ENCODE data around the gene NEUROG2.
A peak's percentile ranks its signal among the peaks of the same experiment; 100 is the strongest.

Gene NEUROG2

DNA sequence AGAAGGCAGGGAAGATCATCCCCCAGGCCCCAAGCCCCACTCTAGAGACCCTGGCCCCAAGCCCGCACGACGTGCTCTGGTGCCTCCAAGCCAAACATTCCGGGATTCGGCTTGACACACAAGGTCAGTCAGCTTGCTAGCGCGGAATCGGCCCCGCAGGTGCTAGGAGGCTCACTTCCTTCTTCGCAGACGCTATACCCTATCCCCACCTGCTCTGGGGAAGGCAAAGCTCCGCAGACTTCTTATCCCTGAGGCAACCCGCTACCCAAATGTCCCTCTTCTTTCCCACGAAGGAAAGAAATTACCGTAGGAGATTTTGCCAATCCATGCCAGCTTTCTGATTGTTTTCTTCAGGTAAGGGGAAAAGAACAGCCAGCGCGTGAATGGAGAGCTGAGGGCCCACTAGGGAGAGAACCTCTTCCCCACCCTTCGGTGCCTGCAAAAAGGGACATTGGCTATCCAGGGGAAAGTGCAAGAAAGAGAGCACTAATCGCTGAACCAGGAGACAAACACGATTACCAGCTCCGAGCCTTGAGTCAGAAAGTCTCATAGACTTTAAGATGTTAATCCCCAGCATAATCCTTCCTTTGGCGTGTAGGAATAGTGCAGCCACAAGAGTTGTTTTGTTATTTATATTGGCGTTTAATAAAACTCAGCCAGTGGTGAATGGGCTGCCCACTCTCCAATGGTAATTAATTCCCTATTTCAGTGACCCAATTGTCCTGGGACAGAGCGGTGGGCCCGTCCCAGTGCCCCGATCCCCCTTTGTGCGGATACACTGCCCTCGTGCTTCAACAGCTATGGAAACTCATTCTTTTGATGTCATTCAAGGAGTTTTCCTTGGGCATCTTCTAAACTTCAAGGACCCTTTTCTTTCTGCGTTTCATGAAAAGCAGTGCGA is 5.4 kb upstream of the NEUROG2 start:
- peak; percentile 51 for DNase-seq (ENCODE audit: low spot score)

DNA sequence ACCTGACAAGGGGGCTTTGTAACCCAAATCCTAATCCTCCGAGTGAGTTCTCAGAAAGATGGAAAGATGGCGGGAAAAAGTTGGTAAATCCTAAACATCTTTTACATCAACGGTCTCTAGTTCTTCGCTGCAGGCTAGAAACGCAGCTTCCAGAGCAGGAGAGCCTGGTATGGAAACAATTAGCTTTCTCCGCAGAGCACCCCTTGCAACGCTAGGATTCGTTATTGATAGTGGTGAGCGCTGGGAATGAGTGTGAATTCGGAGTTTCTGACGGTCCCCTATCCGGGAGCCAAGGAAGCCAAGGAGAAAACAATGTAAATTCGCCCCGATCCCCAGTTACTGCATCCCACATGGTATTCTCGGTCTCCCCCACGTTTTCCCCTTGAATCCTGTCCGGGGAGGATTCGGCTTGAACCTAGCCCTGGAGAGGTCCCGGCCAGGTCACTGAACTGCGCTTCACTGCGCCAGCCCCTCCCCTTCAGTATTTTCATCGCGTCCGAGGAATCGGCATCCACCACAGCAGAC is 4.7 kb upstream of the NEUROG2 start:
- DNase-seq (ENCODE audit: low spot score), result no peak

DNA sequence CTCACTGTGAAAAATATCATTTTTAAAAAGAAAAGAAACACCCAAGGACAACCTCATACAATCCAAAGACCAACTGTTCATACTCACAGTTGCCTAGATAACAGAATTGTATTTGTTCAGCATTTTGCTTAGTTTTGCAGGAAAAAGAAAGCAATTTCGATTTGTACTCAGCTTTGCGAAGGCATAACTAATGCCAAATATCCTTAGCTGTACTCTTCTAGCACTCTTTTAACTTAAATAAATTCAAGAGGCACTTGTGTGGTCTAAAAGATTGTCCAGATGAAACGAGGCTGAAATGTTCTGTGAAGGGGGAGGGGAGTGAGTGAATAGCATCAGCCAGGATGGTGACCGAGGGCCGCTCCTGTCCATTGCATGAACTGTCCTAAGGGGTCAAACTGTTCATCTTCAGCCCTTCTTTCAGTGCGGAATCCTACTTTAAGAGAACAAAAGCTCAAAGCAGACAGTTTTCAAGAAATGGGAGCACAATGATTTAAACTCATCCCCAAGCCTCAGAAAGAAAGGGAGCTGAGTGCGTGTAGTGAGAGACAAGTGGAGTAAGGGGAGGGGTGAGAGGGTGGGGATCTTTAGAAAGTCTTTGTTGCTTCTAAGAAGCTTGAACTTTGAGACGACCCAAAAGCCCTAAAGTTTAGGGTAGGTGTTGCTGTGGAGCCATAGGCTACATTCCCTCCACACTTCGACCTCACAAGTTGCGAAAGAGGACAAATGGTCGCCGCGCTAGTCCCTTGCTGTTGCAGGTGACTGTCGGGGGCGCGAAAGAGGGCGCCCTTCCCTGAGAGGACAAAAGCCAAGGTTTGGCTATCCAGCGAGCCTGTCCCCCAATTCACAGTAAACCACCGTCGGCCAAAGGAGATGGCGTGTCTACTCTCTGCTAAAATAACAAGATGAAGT is 4.0 kb upstream of the NEUROG2 start:
- DNase-seq (ENCODE audit: low spot score), result no peak

DNA sequence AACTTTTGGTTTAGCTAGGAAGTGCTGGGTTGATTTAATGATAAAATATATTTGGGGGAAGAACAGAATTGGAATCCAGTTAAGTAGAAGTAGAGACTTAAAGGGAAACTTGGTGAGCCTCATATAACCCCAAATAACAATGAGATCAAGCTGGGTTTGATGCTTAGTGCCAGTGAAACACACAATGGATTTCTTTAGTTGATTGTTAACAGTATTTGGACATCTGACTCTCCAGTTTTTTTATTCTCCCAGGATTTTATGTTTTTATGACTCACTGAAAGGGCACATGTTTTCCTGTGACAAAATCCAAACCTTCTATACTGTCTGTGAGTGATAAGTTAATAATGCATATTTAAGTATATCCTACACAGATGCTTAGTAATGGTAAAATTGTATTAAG is 2.7 kb upstream of the NEUROG2 start:
- no peak for DNase-seq (ENCODE audit: low spot score)

DNA sequence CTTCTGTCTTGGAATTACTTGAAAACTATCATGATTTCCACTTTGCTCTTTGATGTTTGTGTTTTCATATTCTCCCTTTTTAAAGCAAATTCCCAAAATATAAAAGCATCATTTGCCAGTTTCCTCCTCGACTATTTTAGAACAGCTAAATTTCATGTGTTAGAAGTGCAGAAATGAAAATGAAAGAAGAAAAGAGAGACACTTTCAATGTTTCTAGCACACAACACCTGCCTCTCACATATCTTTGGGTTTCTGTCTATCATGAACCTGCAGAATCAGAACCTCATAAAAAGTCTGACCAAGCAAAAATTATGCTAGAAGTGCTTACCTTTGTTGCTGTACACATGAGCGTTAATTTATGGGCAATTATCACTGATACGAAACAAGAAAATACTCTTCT is 1.9 kb upstream of the NEUROG2 start:
- DNase-seq (ENCODE audit: low spot score), result no peak

DNA sequence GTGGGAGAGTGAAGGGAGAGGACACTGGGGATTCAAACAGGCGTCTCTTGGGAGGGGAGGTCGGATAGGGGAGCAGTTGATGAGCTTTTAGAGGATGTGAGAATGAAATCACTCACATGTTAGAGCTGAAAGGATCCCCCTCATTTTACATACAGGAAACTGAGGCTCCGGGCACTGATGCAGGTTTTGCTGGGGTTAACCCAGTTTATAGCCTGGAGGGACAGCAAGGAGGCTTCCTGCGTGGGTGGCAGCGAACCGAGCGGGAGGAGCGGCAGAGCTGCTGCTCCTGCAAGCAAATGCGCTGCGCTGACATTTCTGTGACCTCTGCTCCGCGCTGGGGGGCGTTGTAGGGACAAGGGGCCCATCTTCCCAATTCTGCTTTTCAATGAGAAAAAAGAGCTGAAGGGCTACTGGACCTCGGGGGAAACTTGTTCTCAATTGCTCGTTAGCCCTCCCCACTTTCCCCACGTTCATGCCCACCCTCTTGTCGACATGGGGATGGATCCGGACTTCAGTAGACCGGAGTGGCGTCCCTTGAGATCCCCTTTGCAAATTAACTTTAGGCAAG is 1.2 kb upstream of the NEUROG2 start:
- DNase-seq (ENCODE audit: low spot score), result no peak

DNA sequence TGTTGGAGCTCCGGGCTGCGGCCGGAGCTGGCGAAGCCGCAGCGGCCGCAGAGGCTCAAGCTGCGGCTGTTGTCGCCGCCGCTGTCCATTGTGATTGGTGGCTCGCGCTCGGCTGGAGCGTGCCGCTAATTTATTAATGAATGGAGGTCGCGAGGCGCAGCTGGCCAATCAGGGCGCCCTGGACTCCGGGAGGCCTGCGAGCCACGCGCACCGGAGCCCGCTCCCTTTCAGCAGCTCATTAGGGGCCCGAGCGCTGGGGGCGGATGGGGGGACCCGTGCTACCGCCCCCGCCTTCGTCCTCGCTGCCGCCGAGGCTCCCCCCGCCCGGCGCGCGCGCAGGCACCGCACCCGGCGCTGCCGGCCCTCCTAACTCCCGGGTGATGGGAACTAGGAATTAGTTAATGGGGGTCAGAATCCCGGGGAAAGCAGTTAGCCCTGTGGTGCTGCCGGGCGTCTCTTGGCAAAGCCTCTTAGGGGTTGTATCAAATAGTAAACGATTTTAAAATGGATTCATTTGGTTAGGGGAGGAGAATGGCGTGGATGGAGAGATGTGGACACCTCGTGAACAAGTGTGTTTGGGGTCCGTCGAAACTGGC is 589 bp upstream of the NEUROG2 start:
- peak; percentile 79 for DNase-seq (ENCODE audit: low spot score)

DNA sequence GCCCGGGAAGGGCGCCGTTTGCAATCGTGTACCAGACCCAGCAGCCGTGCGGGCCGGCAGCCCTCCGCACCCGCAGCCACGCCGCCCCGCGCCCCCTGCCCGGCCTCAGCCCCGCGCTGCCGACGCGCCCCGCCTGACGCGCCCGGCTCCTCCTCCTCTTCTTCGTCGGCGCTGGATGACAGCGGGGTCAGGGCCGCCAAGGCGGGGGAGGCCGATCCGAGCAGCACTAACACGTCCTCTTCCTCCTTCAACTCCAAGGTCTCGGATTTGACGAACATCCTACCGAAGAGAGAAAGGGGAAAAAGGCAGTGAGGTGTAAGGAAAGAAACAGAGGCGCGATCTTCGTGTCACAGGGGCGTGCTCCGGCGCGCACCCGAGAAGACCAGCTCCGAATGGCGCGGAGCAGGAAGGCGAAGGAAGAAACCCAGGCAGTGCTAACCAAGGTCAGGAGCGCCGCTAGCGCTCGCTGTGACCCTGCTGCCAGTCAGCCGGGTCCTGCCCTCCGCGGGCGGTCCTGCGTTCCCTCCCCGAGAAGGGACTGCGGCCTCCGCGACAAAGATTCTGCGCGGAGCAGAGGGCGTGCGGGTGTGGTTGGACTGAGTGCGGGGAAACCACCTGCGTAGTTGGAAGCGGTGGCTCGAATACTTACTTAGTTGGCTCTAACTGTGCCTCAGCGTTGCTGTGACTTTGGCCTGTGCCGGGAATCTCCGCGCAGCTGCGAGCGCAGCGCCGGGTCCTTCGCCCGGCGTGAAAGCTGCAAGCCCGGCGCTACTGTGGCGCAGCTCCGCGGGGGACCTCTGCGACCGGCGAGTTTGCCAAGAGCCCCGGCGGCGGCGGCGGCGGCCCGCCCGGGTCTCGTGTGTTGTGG is 548 bp downstream of the NEUROG2 start:
- peak; percentile 71 for DNase-seq (ENCODE audit: low spot score)

DNA sequence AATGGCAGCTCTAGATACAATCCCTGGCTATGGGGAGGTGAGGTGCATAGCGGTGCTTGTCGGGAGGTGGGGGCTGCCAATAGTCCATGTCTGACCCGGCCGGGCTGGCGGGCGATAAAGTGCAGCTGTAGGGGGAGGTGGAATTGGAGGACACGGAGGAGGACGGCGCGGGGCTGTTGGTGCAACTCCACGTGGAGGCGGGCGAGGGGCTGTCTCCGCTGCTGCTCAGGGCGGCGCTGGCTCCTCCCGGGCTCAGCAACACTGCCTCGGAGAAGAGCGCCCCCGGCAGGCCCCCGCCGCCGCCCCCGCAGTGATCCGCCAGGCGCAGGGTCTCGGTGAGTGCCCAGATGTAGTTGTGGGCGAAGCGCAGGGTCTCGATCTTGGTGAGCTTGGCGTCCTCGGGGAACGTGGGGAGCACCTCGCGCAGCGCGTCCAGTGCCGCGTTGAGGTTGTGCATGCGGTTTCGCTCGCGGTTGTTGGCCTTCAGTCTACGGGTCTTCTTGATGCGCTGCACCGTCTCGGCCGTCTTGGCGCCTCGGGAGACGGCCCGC is 1.3 kb downstream of the NEUROG2 start:
- peak; percentile 60 for DNase-seq (ENCODE audit: low spot score)

DNA sequence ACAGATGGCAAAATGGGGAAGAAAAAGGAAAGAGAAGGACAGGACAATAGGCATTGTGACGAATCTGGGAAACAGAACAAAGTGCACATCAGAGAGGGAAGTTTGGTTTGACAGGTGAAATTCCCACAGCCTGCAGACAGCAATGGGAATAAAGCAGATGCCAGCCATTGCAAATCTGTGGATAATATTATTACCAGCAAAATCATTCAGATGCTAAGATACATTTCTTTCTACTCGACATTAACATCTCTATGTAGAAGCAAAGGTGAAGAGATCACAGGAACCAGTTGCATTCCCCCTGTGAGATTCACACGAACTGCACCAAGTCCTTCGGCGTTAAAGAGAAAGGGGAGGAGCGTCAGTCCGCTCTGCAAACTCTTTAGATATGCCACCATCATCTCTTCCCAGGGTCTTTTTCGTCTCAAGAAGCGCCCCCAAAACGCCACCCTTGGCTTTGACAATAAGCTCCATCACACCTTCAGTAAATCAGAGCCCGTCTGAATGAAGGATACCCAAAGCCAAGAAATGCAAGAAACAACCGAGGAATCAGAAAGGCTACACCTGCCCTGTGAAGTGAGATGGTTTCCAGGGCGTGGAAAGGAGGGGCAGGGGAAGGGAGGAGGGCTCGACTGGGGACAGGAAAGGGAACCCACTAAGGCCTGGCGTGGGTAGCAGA is 1.9 kb downstream of the NEUROG2 start:
- no peak for DNase-seq (ENCODE audit: low spot score)

DNA sequence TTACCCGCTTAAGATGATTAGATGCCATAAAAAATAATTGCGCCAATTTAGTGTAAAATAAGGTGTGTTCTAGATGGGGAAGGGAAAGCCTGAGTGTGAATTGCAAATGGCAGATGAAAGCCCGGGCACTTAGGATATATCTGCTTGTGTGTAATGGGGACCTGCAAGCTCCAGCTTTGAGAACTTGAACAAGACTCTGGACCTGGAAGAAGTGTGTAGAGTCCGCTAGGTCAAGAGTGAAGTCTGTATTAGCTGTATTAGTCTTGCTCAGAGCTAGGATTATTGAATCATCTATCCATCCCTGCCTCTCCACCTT is 4.2 kb downstream of the NEUROG2 start:
- DNase-seq (ENCODE audit: low spot score), result no peak

DNA sequence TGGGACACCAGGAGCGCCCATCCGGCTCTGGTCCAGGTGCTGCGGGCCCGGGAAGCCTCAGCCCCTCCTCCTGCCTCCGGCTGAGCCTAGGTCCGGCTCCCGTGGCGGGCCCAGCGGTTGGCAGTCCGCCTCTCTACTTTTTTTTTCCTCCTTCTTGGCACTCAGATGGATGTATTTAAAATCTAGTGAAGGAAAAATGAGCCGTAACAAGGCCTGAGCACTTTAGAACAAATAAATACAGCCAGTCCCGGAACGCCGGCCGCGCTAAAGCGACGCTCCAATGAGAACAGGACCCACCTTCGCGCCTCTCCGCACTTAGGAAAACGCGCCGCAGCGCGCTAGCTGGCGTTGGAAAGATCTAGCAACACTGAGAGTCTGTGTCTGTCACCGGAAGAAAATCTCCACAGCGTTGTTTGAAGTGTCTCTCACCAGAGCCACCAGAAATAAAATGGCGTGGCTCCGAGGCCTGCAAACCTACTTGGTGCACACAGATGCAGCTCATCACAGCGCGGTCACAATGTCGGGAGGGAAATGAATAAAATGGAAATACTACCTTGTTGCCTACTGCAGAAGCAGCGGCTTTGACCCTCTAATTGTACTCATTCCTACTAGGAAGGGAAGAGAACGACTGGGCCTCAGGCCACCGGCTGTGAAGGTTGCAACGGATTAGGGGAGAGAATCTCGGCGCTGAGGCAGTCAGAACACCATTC is 4.7 kb downstream of the NEUROG2 start:
- DNase-seq (ENCODE audit: low spot score), result no peak

DNA sequence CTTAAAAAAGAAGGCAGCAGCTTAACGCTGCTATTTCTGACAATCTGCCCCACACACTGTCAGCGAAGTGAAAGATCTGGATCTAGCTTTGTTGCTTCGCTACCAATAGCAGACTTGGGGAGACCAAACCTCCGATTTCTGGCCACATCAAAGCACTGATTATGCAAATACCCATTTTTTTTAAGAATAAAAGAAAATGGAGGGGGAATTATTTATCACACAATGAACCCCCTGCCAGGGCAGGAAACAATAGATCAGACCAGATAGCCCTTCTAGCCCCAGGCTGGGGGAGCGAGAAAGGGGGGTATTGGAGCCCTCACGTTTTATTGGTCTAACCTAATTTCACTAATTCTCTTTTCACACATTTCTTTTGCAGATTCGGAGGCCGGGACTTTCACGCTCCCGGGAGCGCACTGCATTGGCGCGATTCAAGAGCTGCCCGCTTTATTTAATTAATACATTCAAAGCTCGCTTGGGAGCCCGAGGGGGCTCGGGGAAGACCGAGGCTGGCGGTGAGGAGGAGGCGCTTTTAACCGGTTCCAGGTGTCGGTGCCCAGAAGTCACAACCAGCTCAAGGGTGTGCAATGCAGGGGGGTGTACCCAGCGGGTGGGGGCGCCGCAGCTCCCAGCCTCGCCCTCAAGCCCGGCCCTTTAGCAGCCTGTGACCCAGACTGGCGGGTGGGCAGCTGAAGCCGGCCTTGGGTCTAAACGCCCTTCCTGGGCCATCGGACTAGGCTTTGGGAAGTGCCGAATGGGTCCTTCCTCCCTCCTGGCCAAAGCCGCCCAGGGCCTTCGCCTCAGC is 5.5 kb downstream of the NEUROG2 start:
- DNase-seq (ENCODE audit: low spot score), result no peak

DNA sequence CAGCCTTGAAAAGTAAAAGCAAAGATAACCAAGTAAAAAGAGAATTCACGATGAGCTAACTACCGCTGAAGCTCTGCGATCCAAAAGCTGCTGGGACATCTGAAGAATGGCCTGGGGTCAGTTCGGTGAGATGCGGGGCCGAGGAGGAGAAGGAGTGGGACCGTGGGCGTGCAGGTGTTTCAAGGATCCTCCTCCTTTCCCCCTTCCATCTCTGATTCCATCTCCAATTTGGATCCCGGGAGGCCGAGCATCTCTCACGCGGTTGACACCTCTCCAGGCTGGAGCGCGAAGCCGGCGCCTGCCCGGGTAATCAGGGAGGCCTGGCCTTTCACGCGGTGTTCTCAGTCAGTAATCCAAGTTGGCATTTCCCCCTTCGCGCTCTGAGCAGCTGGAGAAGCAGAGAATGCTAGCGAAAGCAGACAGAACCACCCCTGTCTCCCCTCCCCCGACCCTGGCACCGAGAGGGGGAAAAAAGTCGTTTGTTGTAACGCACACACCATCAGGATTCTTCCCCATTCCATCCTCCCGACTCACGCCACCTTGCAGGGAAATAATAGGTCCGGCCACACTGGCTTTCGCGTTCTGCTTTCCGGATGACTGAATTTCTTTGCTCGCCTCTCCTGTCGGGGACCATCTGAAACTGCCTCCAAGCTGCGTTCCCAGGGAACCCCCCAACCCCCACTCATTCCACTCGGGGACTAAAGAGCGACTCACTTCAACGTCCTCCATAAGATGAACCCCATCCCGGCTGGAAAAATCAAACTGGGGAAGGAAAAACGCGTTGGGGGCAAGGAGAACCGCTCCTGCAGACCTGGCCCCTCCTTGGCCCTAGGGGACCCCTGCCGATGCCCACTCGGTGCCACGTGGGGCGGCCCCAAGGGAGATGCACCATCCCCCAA is 6.5 kb downstream of the NEUROG2 start:
- DNase-seq (ENCODE audit: low spot score), result peak; percentile 41

DNA sequence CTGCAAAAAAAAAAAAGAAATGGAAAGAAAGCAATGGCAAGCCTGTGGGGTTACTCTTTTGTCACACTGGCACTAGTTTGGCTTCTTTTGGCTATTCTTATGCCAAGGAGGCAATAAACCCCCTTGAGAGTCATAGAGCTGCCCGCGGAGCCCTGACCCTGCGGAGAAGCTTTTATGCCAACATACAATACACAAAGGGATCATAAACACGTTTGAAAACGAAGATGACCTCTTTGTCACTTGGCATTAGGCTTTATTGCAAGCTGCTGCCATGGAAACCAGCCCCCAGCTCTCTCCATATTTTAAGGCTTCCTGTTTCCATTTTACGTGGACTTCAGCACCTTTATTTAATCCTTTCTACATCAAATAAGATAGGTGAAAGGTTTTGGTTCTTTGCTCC is 7.6 kb downstream of the NEUROG2 start:
- no peak for DNase-seq (ENCODE audit: low spot score)

DNA sequence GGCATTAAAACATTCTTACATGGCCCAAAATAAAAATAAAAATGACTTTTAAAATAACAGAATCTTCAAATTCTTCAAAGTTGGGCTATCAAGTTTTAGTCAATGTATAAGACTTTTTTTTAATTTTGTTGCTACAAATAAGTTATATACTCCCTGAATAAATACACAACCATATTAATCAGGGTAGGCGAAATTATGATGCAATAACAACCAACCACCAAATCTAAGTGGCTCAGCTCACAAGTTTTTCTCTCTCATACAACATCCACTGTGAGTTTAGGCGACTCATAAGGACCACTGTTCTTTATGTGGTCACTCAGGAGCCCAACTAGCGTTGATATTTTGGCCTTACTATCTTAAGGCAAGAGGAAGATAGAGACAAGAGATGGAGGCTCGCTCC is 11.2 kb downstream of the NEUROG2 start:
- DNase-seq (ENCODE audit: low spot score), result no peak

DNA sequence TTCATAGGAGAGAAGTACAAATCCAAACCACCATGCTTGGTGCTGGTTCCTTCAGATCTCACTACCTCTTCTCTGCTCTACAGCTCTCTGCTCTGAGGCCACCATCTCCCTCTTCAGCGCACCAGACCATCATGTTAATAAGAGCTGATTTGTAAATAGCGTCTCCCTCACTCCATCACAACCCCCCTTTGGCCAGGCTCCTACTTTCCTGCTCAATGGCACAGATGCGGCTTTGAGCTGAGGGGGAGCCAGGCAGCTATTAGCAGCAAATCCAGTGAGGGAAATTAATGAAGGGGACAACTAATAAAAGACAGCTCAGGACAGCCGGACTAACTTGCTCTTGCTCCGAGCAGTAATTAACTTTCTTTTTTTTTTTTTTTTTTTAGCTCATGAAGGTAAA is 13.1 kb downstream of the NEUROG2 start:
- no peak for DNase-seq (ENCODE audit: low spot score)

DNA sequence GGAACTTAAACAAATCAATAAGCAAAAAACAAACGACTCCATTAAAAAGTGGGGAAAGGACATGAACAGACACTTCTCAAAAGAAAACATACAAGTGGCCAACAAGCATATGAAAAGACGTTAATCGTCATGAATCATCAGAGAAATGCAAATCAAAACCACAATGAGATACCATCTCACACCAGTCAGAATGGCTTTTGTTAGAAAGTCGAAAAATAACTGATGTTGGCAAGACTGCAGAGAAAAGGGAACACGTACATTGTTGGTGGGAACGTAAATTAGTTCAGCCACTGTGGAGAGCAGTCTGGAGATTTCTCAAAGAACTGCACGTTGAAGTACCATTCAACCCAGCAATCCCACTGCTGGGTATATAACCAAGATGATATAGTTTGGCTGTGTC is 23.7 kb downstream of the NEUROG2 start:
- DNase-seq (ENCODE audit: low spot score), result no peak
